ENCODE data around the gene AK3.

GRCh38 chr9:4700091-4700490, 40.9 kb downstream of the AK3 start:
- TF ChIP-seq SKIL (IDR thresholded peaks at IDR 0.05; ENCODE audit: low read depth, poor library complexity, severe bottlenecking): no peak
- no peak for TF ChIP-seq POLR2A (IDR thresholded peaks at IDR 0.05; ENCODE audit: low read depth, low read length)
- no peak for TF ChIP-seq PAX8 (IDR thresholded peaks at IDR 0.05)
- TF ChIP-seq ZNF384 (IDR thresholded peaks at IDR 0.05; ENCODE audit: borderline replicate concordance, low read depth, low read length): no peak
- no peak for TF ChIP-seq RELA (IDR thresholded peaks at IDR 0.05; ENCODE audit: borderline replicate concordance, partially characterized antibody)
- no peak for TF ChIP-seq POLR2AphosphoS5 (IDR thresholded peaks at IDR 0.05; ENCODE audit: low read length)
- TF ChIP-seq POLR2AphosphoS2 (IDR thresholded peaks at IDR 0.05; ENCODE audit: low read depth, low read length): no peak
- no peak for TF ChIP-seq ZBTB40 (IDR thresholded peaks at IDR 0.05; ENCODE audit: borderline replicate concordance)
- no peak for TF ChIP-seq FOXM1 (IDR thresholded peaks at IDR 0.05; ENCODE audit: low read depth, low read length)
- TF ChIP-seq HDGF (IDR thresholded peaks at IDR 0.05): no peak
- TF ChIP-seq, protein P1, sequence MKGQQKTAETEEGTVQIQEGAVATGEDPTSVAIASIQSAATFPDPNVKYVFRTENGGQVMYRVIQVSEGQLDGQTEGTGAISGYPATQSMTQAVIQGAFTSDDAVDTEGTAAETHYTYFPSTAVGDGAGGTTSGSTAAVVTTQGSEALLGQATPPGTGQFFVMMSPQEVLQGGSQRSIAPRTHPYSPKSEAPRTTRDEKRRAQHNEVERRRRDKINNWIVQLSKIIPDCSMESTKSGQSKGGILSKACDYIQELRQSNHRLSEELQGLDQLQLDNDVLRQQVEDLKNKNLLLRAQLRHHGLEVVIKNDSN (IDR thresholded peaks at IDR 0.05; ENCODE audit: borderline replicate concordance, extremely low read length, insufficient read depth, low read depth, low read length): no peak
- no peak for TF ChIP-seq TAF1 (IDR thresholded peaks at IDR 0.05; ENCODE audit: borderline replicate concordance, low read depth, low read length)
- no peak for TF ChIP-seq RAD21 (IDR thresholded peaks at IDR 0.05; ENCODE audit: insufficient read depth, low read depth, low read length)
